ENCODE measurements around the gene DUS2.
A peak's percentile ranks its signal among the peaks of the same experiment; 100 is the strongest.

Gene DUS2

DNA sequence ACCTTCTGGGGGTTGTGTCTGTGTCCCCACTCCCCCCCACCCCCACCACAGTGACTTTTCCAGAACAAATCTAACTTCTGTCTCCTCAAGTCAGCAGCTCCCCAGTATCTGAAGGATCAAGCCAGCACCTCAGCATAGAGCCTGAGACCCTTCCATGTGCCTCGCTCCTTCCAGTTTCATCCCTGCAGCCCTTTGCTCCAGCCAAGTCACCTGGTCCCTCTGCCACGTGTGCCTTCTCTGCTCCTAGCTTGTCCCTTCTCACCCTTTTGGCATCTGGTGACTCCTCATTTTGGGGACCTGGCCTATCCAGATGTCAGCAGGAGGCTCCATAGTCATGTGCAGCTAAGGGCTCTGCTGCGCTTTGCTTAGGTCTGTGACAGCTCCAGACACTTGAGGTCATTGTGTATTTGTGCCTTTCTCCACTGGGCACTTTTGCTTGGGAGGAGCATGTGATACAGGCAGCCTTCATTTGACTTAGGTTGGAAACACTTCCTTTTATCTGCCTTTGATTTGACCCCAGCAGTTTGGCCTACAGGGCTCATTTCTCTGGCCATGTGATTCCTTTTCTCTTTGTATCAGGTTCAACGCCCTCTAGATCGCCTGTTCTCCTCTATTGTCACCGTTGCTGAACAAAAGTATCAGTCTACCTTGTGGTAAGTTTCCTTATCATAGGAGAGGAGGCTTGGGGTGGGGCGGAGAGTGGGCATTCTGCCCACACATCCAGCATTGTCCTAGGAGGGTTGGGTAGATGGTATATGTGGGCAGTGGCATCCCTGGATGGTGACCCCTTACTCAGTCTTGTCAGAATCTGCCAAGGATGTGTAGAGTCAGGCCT, 55.0 kb downstream of the DUS2 start:
- no peak for DNase-seq (ENCODE audit: low read depth)

- DNase-seq (ENCODE audit: low read depth) = no peak
Observed at GRCh38 chr16:68078701-68079375, 55.8 kb downstream of the DUS2 start.

GRCh38 chr16:68079376-68079625, 56.2 kb downstream of the DUS2 start:
- DNase-seq (ENCODE audit: low read depth) = no peak

- DNase-seq (ENCODE audit: low read depth) = peak; percentile 45
Observed at GRCh38 chr16:68079626-68080344, 56.7 kb downstream of the DUS2 start.

- no peak for DNase-seq (ENCODE audit: low read depth)
Observed at GRCh38 chr16:68081861-68082628, 59.0 kb downstream of the DUS2 start.

GRCh38 chr16:68082629-68083238, 59.6 kb downstream of the DUS2 start:
- DNase-seq (ENCODE audit: low read depth) = no peak

- DNase-seq (ENCODE audit: low read depth) = no peak
Observed at GRCh38 chr16:68083239-68083781, 60.2 kb downstream of the DUS2 start.

DNA sequence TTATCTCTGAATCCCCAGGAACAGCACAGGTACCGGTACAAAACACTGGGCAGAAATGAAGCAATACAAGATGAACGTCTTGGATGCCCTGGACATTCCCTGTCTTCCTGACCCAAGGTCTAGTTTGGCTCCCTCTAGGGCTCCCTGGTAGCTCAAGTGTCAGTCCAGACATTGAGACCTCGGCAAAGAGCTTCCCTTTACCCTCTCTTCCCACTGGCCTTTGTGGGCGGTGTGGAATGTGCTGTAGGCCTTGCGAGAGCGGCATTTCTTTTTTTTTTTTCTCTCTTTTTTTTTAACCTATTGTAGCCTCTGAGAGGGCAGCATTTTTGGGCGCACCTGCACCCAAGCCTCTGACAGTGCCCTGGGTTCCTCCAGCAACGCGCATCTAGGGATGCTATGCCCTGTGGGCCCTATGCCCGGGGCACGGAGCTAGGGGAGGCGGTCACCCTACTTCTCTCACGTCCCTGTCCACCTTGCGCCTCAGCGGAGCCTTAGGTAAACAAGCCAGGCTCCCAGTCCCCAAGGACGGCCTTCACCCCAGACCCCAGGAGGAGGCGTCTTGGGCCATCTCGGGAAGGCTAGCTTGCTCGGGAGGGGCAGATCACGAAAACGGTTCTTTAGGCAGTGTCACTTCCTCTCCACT, 60.9 kb downstream of the DUS2 start:
- peak; percentile 49 for DNase-seq (ENCODE audit: low read depth)

GRCh38 chr16:68084504-68085258, 61.6 kb downstream of the DUS2 start:
- peak; percentile 56 for DNase-seq (ENCODE audit: low read depth)

DNA sequence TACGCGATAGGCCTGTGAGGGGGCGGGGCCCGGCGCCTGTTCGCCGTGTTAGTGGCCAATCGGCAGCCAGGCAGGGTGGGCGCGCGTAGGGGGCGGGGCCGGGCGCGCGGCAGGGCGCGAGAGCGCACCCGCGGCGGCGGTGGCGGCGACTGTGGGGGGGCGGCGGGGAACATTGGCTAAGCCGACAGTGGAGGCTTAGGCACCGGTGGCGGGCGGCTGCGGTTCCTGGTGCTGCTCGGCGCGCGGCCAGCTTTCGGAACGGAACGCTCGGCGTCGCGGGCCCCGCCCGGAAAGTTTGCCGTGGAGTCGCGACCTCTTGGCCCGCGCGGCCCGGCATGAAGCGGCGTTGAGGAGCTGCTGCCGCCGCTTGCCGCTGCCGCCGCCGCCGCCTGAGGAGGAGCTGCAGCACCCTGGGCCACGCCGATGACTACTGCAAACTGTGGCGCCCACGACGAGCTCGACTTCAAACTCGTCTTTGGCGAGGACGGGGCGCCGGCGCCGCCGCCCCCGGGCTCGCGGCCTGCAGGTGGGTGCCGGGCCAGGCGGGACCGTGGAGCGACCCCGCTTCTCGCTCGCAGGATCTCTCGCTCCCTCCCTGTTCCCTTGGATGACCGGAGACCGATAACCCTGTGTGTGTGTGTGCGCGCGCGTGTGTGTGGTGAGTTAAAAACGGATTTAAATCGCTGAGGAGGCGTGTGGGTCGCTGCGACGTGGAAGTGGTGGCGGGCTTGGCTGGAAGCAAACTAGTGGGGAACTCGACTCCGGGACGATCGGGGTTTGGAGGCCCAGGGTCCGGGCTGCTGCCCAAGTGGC, 62.4 kb downstream of the DUS2 start, which contains the start of gene NFATC3:
Gene NFATC3 (plus strand): TSS at position 112 of the 813 bp plus-strand sequence. CDS start 312 bp downstream, at position 424.
- peak; percentile 96 for DNase-seq (ENCODE audit: low read depth)

DNA sequence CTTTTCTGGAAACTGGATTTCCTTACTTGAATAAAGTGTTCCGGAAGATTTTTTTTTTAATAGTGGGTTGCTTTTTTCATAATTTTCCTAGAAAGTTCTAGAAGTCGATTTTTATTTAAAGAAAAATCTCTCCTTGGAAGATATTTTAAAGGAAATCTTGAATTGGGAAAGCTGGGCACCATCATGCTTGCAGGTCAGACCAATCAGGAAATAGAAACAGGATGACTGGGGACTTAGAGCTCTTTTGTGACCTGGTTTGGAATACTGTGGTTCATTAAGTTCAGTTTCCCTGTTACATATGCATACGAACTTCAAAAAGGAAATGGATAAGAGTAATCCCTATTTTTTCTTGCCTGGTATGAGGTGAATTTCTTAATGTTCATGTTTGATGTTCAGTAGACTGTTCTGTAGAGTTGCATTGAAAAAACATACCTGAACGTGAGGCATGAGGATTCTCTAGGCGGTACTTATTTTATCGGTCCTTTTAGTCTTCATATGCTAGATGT, 63.3 kb downstream of the DUS2 start:
- DNase-seq (ENCODE audit: low read depth) = peak; percentile 53

- DNase-seq (ENCODE audit: low read depth) = no peak
Observed at GRCh38 chr16:68086860-68087268, 63.8 kb downstream of the DUS2 start.

GRCh38 chr16:68087688-68088087, 64.6 kb downstream of the DUS2 start:
- no peak for DNase-seq (ENCODE audit: low read depth)

DNA sequence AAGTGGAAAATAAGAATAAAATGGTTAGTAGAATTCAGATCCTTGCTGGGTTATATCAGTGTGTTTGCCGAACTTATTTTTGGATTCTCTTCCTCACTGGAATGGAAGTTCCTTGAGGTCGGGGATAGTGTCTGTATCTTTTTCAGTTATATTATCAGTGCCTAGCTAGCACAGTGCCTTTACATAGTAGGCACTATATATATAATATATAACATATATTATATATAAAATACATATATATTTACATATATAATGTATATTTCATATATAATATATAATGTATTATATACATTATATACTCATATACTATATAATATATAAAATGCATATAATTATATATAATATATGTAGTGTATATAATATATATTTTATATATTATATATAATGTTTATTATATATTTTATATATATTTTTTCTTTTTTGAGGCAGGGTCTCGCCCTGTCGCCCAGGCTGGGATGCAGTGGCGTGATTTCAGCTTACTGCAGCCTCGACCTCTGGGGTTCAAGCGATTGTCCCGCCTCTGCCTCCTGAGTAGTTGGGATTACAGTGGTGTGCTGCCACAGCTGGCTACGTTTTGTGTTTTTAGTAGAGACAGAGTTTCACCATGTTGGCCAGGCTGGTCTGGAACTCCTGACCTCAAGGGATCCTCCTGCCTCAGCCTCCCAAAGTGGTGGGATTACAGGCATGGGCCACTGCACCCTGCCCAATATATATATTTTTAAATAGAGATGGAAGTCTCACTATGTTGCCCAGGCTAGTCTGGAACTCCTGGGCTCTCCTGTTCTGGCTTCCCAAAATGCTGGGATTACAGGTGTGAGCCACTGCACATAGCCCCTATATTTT, 65.3 kb downstream of the DUS2 start:
- DNase-seq (ENCODE audit: low read depth) = no peak

DNA sequence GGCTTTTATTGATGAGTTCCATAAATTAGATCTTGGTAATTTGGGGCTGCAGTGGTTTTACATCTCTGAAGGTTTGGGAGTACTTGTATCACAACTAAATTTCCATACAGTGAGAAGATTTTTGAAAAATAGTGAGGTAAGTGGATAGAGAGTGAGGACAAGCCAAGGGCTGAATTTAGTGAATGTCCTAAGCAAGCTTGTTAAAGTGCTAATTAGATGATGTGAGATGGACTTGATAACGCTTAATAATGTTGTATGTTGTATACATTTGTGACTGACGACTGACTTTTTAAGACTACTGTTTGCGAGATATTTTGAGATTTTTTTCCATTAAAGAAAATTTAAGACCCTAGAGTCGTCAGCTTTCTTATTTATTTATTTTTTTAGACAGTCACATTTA, 66.0 kb downstream of the DUS2 start:
- DNase-seq (ENCODE audit: low read depth) = no peak

GRCh38 chr16:68090130-68090529, 67.0 kb downstream of the DUS2 start:
- DNase-seq (ENCODE audit: low read depth) = no peak

DNA sequence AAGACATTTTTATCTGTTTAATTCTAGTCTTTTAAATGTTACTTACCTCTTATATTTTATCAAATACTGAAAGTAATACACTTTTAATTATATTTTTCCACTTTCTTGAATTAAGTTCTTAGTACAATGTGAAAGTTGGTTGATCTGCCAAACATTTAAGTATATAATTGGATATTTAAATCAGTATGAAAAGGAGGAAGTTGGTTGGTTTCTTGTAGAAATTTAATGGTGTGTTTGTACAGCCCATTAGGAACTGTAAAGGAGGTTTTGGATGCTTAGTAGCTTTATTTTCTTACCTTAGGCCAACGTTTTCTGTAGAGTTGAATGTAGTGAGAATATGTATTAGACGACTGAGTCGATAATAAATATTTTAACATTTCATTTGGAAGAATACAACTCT, 67.4 kb downstream of the DUS2 start:
- no peak for DNase-seq (ENCODE audit: low read depth)
